ENCODE data around the gene DUS1L.

- TF ChIP-seq POLR2A (IDR thresholded peaks at IDR 0.05) (no peak), CTCF (IDR thresholded peaks at IDR 0.05) (no peak)
Observed at GRCh38 chr17:82049521-82049971, 16.1 kb downstream of the DUS1L start.
